ENCODE data around the gene SPAG7. TPM values are rescaled to one million over a fixed set of nuclear protein-coding genes. Genes with fewer than 3 reads are reported as not detected.
"Not testable (repeated sequence)": the region's sequence is repeated elsewhere in the genome, so short reads cannot be mapped to it uniquely, and the experiment has no call there.

The SPAG7 gene
- total RNA-seq, 1 donor from 2014 or later, result 60.5 TPM

- Mint-ChIP-seq H3K4me3 (no peak within 1 kb of the TSS), H3K27me3 (no peaks in the 10 kb centered on the region), H3K27ac (no peak within 1 kb of the TSS), H3K36me3 (peaks cover 7% of the 10 kb centered on the region), H3K9me3 (no peaks in the 10 kb centered on the region), H3K4me1 (ENCODE audit: unreplicated experiment) (peaks cover 8% of the 10 kb centered on the region)
- no peak for TF ChIP-seq CTCF (conservative IDR thresholded peaks at IDR 0.05)
- no peak for DNase-seq (ENCODE audit: extremely low spot score, unreplicated experiment)
These were observed 35.7 kb downstream of the SPAG7 start, which contains the start of gene GP1BA for GRCh38 chr17:4931963-4932362. Gene GP1BA, plus strand, starts transcription at chr17:4932277. Its CDS starts 328 bp downstream, at chr17:4932605.

DNA sequence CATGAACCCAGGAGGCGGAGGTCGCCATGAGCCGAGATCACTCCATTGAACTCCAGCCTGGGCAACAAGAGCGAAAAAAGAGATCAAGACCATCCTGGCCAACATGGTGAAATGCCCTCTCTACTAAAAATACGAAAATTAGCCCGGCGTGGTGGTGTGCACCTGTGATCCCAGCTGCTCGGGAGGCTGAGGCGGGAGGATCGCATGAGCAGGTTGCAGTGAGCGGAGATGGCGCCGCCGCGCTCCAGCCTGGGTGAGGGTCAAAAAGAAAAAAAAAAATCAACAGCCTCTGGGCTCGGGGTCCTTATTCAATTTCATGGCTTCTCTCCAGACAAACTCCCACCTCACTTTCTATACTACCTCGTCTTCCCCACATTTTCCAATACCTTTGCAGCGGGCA, 38.7 kb downstream of the SPAG7 start:
- H3K4me1 Mint-ChIP-seq (ENCODE audit: unreplicated experiment), result peaks cover 5% of the 10 kb centered on the region
- no peaks in the 10 kb centered on the region for H3K9me3 Mint-ChIP-seq
- TF ChIP-seq CTCF (conservative IDR thresholded peaks at IDR 0.05), result no peak
- H3K4me3 Mint-ChIP-seq, result no peak overlapping the region
- H3K36me3 Mint-ChIP-seq, result peaks cover 7% of the 10 kb centered on the region
- H3K27me3 Mint-ChIP-seq, result no peaks in the 10 kb centered on the region
- no peak for DNase-seq (ENCODE audit: extremely low spot score, unreplicated experiment)
- no peak overlapping the region for H3K27ac Mint-ChIP-seq

DNA sequence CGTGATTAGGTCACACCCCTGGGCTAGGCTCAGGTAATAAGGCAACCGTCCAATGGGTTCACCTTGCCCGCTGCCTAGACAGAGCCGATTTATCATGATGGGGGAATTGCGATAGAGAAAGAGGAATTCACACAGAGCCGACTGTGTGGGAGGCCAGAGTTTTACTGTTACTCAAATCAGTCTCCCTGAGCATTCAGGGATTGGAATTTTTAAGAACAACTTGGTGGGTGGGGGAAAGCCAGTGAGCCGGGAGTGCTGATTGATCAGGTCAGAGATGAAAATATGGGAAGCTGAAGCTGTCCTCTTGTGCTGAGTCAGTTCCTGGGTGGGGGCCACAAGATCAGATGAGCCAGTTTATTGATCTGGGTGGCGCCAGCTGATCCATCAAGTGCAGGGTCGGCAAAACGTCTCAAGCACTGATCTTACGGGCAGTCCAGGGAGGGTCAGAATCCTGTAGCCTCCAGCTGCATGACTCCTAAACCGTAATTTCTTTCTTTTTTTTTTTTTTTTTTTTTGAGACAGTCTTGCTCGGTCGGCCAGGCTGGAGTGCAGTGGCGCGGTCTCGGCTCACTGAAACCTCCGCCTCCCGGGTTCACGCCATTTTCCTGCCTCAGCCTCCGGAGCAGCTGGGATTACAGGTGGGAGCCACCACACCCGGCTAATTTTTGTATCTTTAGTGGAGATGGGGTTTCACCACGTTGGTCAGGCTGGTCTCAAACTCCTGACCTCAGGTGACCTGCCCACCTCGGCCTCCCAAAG, 40.9 kb downstream of the SPAG7 start:
- not testable (repeated sequence) for H3K4me3 Mint-ChIP-seq; H3K27me3 Mint-ChIP-seq; H3K4me1 Mint-ChIP-seq (ENCODE audit: unreplicated experiment); H3K27ac Mint-ChIP-seq; DNase-seq (ENCODE audit: extremely low spot score, unreplicated experiment); H3K36me3 Mint-ChIP-seq; H3K9me3 Mint-ChIP-seq

GRCh38 chr17:4921320-4921719, 46.3 kb downstream of the SPAG7 start:
- H3K27ac Mint-ChIP-seq, result no peak overlapping the region
- peaks cover under 1% of the 10 kb centered on the region for H3K36me3 Mint-ChIP-seq
- peaks cover under 1% of the 10 kb centered on the region for H3K4me1 Mint-ChIP-seq (ENCODE audit: unreplicated experiment)
- no peak overlapping the region for H3K4me3 Mint-ChIP-seq
- H3K27me3 Mint-ChIP-seq, result no peaks in the 10 kb centered on the region
- no peaks in the 10 kb centered on the region for H3K9me3 Mint-ChIP-seq
- DNase-seq (ENCODE audit: extremely low spot score, unreplicated experiment), result no peak
- no peak for TF ChIP-seq CTCF (conservative IDR thresholded peaks at IDR 0.05)

DNA sequence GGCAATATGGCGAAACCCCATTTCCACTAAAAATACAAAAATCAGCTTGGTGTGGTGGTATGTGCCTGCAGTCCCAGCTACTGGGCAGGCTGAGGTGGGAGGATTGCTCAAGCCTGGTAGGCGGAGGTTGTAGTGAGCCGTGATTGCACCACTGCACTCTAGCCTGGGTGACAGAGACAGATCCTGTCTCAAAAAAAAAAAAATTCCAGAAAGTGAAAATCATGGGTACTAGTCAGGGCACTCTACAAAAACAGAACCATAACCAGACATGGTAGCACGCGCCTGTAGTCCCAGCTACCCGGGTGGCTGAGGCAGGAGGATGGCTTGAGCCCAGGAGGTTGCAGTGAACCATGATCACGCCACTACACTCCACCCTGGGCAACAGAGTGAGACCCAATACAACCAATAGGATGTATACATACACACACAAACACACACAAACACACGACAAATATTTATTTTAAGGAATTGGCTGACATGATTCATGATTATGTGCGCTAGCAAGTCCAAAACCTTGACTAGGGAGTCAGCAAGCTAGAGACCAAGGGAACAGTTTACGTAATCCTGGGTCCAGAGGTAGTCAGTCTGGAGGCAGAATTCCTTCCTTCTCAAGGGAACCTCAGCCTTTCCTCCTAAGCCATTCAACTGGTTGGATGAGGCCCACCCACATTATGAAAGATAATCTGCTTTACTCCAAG, 47.1 kb downstream of the SPAG7 start:
- DNase-seq (ENCODE audit: extremely low spot score, unreplicated experiment), result no peak
- Mint-ChIP-seq H3K27ac (no peak overlapping the region), H3K27me3 (no peaks in the 10 kb centered on the region), H3K9me3 (no peaks in the 10 kb centered on the region), H3K36me3 (no peaks in the 10 kb centered on the region), H3K4me1 (ENCODE audit: unreplicated experiment) (no peaks in the 10 kb centered on the region), H3K4me3 (no peak overlapping the region)
- TF ChIP-seq CTCF (conservative IDR thresholded peaks at IDR 0.05), result no peak

DNA sequence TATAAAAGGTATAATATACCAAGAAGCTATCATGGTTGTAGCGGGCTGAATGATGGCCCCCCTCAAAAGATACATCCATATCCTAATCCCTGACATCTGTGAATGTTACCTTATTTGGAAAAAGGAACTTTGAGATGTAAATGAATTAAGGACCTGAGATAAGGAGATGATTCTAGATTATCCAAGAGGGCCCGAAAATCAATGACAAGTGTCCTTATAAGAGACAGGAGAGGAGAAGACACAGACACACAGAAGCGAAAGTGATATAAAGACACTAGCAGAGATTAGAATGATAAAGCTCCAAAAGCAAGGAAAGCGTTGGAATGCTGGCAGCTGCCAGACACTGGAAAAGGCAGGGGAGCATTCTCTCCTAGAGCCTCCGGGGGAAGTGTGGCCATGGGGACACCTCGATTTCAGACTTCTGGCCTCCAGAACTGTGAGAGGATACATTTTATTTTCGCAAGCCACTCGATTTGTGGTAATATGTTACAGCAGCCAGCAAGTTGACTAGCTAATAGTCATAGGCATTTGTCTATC, 48.0 kb downstream of the SPAG7 start:
- no peaks in the 10 kb centered on the region for H3K36me3 Mint-ChIP-seq
- no peaks in the 10 kb centered on the region for H3K27me3 Mint-ChIP-seq
- H3K4me3 Mint-ChIP-seq, result no peak overlapping the region
- H3K9me3 Mint-ChIP-seq, result no peaks in the 10 kb centered on the region
- no peak overlapping the region for H3K27ac Mint-ChIP-seq
- H3K4me1 Mint-ChIP-seq (ENCODE audit: unreplicated experiment), result no peaks in the 10 kb centered on the region
- no peak for TF ChIP-seq CTCF (conservative IDR thresholded peaks at IDR 0.05)
- no peak for DNase-seq (ENCODE audit: extremely low spot score, unreplicated experiment)

DNA sequence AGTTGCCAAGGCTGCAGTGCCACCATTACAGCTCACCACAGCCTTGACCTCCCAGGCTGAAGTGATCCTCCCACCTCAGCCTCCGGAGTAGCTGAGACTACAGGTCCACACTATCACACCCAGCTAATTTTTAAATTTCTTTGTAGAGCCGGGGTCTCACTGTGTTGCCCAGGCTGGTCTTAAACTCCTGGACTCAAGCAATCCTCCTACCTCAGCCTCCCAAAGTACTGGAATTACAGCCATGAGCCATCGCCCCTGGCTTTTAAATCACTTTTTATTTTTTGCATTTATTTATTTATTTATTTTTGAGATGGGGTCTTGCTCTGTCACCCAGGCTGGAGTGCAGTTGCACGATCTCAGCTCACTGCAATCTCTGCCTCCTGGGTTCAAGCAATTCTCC, 53.1 kb downstream of the SPAG7 start:
- H3K9me3 Mint-ChIP-seq; H3K36me3 Mint-ChIP-seq; H3K27ac Mint-ChIP-seq; DNase-seq (ENCODE audit: extremely low spot score, unreplicated experiment); H3K27me3 Mint-ChIP-seq; H3K4me3 Mint-ChIP-seq; H3K4me1 Mint-ChIP-seq (ENCODE audit: unreplicated experiment): not testable (repeated sequence)
